Type B pancreatic cell (in vitro differentiated cells): ENCODE results near the gene ABI3BP. TPM values are rescaled to one million over a fixed set of nuclear protein-coding genes. Genes with fewer than 3 reads are reported as not detected.

ENCODE experiments used
- DNase-seq: peaks from one replicate; pipeline ENCODE4 v3.0.0; 2021; ENCODE audit warnings: mixed read lengths; ENCODE audit not compliant: unreplicated experiment; ENCODE audit errors: extremely low spot score
- H3K27ac Mint-ChIP-seq: 2 replicates; pipeline ENCODE4 v1.8.0; 2021; ENCODE audit warnings: mild to moderate bottlenecking, mixed read lengths
- H3K27me3 Mint-ChIP-seq: 2 replicates; pipeline ENCODE4 v1.8.0; 2021; ENCODE audit warnings: mixed read lengths
- H3K36me3 Mint-ChIP-seq: 2 replicates; pipeline ENCODE4 v1.8.0; 2021; ENCODE audit warnings: mixed read lengths
- H3K4me1 Mint-ChIP-seq: one replicate; pipeline ENCODE4 v1.8.0; 2021; ENCODE audit warnings: mixed read lengths; ENCODE audit not compliant: unreplicated experiment
- H3K4me3 Mint-ChIP-seq: 2 replicates; pipeline ENCODE4 v1.8.0; 2021; ENCODE audit warnings: mild to moderate bottlenecking, mixed read lengths
- H3K9me3 Mint-ChIP-seq: 2 replicates; pipeline ENCODE4 v1.8.0; 2021; ENCODE audit warnings: mixed read lengths
- total RNA-seq: library from RNA; stranded (reverse); gene quantifications from 2 replicates; pipeline ENCODE4 v1.2.1, GENCODE V29; 2021; ENCODE audit warnings: low replicate concordance
- TF ChIP-seq, protein P1 (sequence below): fragments of 200-600 bp; sonication (generic); conservative IDR thresholded peaks from 2 replicates; pipeline ENCODE4 v1.5.0; 2021; ENCODE audit warnings: antibody characterized with exemption, mild to moderate bottlenecking

Gene ABI3BP
- total RNA-seq, 1 donor from 2014 or later: 7.3 TPM

DNA sequence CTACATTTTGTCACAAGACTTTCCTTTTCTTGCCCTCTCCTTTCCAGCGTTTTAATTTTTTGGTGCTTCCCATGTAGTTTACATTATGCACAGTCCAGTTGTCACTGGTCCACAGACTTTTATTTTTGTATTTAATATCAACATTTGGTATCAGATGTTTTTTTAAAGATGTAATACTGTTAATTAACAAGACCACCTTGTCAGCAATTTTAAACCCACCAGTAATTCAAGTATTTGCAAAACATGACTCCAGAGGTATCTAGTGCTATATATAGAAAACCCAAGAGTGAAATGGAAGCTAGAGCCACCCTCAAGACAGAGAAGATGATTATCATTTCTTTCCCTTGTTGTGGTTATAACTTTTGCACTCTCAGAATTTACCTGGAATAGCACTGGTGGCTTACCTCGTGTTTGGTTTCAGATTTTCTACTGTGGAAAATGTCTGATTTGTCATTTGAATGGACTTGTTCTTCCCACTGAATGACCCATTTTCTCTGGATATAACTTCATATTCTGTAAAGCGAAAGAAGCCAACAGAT is 227.7 kb downstream of the ABI3BP start:
- Mint-ChIP-seq H3K4me3 (no peak overlapping the region), H3K27ac (no peak overlapping the region), H3K9me3 (no peaks in the 10 kb centered on the region), H3K27me3 (no peaks in the 10 kb centered on the region), H3K4me1 (no peaks in the 10 kb centered on the region), H3K36me3 (no peaks in the 10 kb centered on the region)
- DNase-seq: no peak
- TF ChIP-seq, protein P1, sequence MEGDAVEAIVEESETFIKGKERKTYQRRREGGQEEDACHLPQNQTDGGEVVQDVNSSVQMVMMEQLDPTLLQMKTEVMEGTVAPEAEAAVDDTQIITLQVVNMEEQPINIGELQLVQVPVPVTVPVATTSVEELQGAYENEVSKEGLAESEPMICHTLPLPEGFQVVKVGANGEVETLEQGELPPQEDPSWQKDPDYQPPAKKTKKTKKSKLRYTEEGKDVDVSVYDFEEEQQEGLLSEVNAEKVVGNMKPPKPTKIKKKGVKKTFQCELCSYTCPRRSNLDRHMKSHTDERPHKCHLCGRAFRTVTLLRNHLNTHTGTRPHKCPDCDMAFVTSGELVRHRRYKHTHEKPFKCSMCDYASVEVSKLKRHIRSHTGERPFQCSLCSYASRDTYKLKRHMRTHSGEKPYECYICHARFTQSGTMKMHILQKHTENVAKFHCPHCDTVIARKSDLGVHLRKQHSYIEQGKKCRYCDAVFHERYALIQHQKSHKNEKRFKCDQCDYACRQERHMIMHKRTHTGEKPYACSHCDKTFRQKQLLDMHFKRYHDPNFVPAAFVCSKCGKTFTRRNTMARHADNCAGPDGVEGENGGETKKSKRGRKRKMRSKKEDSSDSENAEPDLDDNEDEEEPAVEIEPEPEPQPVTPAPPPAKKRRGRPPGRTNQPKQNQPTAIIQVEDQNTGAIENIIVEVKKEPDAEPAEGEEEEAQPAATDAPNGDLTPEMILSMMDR: no peak

DNA sequence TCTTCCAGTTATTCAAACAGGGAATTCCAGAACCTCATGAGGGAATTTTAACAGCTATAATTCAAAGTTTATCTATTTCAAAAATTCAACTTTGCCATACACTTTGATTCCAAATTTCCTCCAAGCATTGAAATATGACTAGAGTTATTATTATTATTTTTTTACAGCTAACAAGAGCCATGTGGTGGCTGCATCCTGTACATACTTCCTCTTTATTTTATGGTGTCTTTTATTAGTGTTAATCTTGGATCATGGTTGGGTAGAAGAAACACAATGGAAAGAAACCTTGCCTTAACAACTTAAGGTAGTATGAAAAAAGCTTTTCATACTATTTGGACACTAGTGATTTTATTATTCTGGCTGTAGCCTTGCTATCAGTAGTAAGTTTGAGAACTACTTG is 231.3 kb downstream of the ABI3BP start:
- H3K36me3 Mint-ChIP-seq: no peaks in the 10 kb centered on the region
- no peaks in the 10 kb centered on the region for H3K4me1 Mint-ChIP-seq
- no peaks in the 10 kb centered on the region for H3K9me3 Mint-ChIP-seq
- H3K27ac Mint-ChIP-seq: no peak overlapping the region
- H3K4me3 Mint-ChIP-seq: no peak overlapping the region
- H3K27me3 Mint-ChIP-seq: no peaks in the 10 kb centered on the region
- no peak for DNase-seq
- TF ChIP-seq, protein P1: no peak

DNA sequence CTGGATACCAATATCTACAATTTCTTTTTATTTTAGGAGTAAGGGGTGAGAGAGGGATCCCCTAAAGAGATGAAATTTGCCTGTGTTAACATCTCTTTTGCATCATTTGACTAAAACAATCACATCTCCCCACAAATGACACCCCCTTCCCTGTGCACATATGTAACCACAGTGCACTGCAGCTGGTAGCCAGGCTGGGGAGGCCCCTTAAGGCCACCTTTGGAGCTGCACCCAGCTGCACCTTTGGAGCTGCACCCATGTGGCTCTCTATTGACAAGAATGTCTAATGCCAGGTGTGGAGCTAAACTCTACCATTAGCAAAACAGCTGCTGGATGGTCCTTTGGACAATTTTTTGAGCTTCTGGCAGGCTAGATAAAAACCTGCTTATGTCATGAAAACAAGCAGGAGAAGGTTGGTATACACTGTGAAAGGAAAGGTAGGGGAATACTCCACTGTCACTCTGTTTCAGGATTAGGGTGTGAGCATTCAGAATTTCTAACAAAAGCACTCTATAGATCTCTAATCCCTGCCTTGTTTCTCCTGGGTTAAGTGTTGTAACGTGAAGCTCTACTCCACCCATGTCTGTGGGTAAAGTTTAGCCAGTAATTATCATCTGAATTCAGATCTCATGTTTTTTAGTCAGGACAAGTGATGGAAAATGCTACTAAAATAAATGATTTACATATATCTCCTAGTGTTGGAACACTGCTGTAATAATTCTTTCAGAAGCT is 231.8 kb downstream of the ABI3BP start:
- Mint-ChIP-seq H3K36me3 (no peaks in the 10 kb centered on the region), H3K4me1 (no peaks in the 10 kb centered on the region), H3K27me3 (no peaks in the 10 kb centered on the region), H3K27ac (no peak overlapping the region), H3K4me3 (no peak overlapping the region), H3K9me3 (no peaks in the 10 kb centered on the region)
- TF ChIP-seq, protein P1: peak; percentile 22
- no peak for DNase-seq

DNA sequence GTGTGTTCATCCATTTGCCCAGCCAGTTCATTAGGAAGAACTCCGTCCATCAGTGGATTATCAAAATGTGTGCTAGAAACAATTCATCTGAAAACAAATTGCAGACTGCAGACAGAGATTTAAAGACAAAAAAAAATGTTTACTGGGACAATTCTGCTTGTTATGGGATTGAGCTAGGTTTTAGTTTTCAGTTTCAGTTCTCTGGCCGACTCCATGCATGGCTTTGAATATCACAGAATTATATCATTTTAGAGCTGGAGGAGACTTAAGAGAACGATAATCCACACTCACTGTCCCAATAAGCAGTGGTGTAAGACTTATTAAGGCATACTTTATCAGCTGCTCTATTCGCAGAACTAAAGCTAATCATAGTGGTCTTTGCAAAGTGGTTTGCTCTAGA is 232.8 kb downstream of the ABI3BP start:
- DNase-seq: no peak
- Mint-ChIP-seq H3K27ac (no peak overlapping the region), H3K4me3 (no peak overlapping the region), H3K36me3 (no peaks in the 10 kb centered on the region), H3K9me3 (no peaks in the 10 kb centered on the region), H3K4me1 (no peaks in the 10 kb centered on the region), H3K27me3 (no peaks in the 10 kb centered on the region)
- TF ChIP-seq, protein P1: no peak

DNA sequence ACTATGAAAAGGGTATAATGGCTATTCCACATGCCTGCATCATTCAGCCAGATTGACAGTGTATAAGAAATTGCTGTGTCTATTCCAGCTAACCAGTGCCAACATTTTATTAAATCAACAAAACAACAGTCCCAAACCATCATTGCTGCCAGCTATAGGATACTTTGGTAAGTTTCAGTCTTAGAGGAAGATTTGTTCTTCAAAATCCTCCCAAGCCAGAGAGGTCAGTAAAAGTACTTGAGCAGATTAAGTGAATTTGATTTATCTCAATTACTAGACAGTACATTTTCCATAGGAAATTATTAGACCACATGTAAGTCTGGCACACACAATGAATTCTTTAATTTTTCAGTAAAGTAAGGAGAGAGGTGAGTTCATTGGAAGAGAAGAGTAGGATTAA is 233.3 kb downstream of the ABI3BP start:
- Mint-ChIP-seq H3K4me1 (no peaks in the 10 kb centered on the region), H3K4me3 (no peak overlapping the region), H3K27ac (no peak overlapping the region), H3K27me3 (no peaks in the 10 kb centered on the region), H3K36me3 (no peaks in the 10 kb centered on the region), H3K9me3 (no peaks in the 10 kb centered on the region)
- TF ChIP-seq, protein P1: no peak
- DNase-seq: no peak
